K562 (cell line): Measurements from ENCODE around the gene CRIM1.

Experiments used
- CBX2 ChIP-seq: fragments of 200-600 bp; sonication (generic); IDR thresholded peaks from one replicate; pipeline ENCODE4 v1.6.1; 2012; ENCODE audit warnings: mild to moderate bottlenecking, low read length, inconsistent platforms; ENCODE audit not compliant: insufficient read depth, poor library complexity, severe bottlenecking
- DPF2 ChIP-seq: fragments of 450-650 bp; IDR thresholded peaks from 2 replicates; pipeline ENCODE4 v1.6.1; 2016
- KAT2B ChIP-seq: IDR thresholded peaks from one replicate; pipeline ENCODE4 v1.6.1; 2012; ENCODE audit warnings: low read depth, mild to moderate bottlenecking, control low read depth, inconsistent platforms, low read length, moderate library complexity
- PHF8 ChIP-seq: fragments of 200-600 bp; sonication (generic); IDR thresholded peaks from 2 replicates; pipeline ENCODE4 v1.6.1; 2012; ENCODE audit warnings: mixed run types, mild to moderate bottlenecking, inconsistent platforms, low read length, moderate library complexity, borderline replicate concordance
- PTRF ChIP-seq: fragments of 450-650 bp; IDR thresholded peaks from 2 replicates; pipeline ENCODE4 v1.6.1; 2016; ENCODE audit warnings: mild to moderate bottlenecking, missing genetic modification characterization, missing compliant biosample characterization
- SMC3 ChIP-seq: conservative IDR thresholded peaks from 2 replicates; pipeline ENCODE4 v1.6.1; 2011; ENCODE audit warnings: low read depth, low read length, improper control_type of control experiment; ENCODE audit not compliant: insufficient read depth
- YY1 ChIP-seq, 3 experiments: IDR thresholded peaks; 2 replicates each; pipeline ENCODE4 v1.6.1; 2011; ENCODE audit warnings: low read length in 2 of 3, mild to moderate bottlenecking in 2 of 3, moderate library complexity in 2 of 3, borderline replicate concordance in 1 of 3, control low read depth in 1 of 3, low read depth in 1 of 3; ENCODE audit not compliant: insufficient read depth in 3 of 3, insufficient replicate concordance in 2 of 3, control insufficient read depth in 1 of 3, insufficient read length in 1 of 3; ENCODE audit errors: extremely low read depth in 1 of 3
- ZFX ChIP-seq: sonication (generic); formaldehyde crosslinking; IDR thresholded peaks from 2 replicates; pipeline ENCODE4 v1.8.0; 2022; ENCODE audit warnings: mild to moderate bottlenecking, missing genetic modification reagents, moderate library complexity
- ZNF232 ChIP-seq: sonication (generic); formaldehyde crosslinking; IDR thresholded peaks from 2 replicates; pipeline ENCODE4 v1.8.0; 2022; ENCODE audit warnings: mild to moderate bottlenecking, missing genetic modification reagents
- ZNF41 ChIP-seq: fragments of 250-450 bp; sonication (Bioruptor Pico); conservative IDR thresholded peaks from 2 replicates; pipeline ENCODE4 v1.4.0; 2020; ENCODE audit warnings: mild to moderate bottlenecking
- ZSCAN29 ChIP-seq: fragments of 450-650 bp; IDR thresholded peaks from 2 replicates; pipeline ENCODE4 v1.6.1; 2017
- TF ChIP-seq, protein P1 (sequence below), 3 experiments: IDR thresholded peaks in 2 of 3; conservative IDR thresholded peaks in 1 of 3; 2 replicates each; pipeline ENCODE4 v1.5.1; 2011 to 2012; ENCODE audit warnings: low read length in 3 of 3, mild to moderate bottlenecking in 3 of 3, control low read depth in 2 of 3, improper control_type of control experiment in 1 of 3, inconsistent platforms in 1 of 3, low read depth in 1 of 3, mixed read lengths in 1 of 3, moderate library complexity in 1 of 3; ENCODE audit not compliant: insufficient read depth in 2 of 3
- TF ChIP-seq, protein P2 (sequence below): sonication (generic); formaldehyde crosslinking; IDR thresholded peaks from 2 replicates; pipeline ENCODE4 v1.8.0; 2022; ENCODE audit warnings: mild to moderate bottlenecking, missing genetic modification reagents, borderline replicate concordance

DNA sequence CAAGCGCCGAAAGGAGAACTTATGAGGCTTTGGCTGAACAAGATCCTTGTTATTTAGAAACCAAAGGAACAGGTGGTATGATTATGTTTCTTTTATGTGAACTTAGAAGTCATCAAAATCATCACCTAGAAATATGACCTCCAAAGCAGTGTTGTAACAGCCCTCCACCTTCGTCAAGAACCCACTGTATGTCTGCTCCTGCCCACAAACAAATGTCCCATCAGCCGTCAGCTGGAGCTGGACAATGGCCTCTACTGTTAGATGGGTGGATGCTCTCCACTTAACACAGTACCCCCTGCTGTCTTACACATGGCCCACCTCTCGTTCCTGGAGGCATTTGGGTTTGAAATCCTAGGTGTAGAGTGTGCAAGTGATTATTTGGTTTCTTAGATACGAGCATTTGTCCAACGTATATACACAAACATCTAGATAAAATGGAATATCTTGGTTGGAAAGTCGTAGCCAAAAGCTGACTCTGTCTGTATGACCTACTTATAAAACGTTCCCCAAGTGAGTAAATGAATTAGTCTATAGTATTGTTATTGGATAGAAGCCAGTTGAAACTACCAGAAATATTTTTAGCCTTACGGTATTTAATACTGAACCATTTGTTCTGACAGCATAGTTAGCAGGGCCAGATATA is 113.0 kb downstream of the CRIM1 start:
- TF ChIP-seq ZFX (CRISPR knock-in tag) (no peak), KAT2B (no peak), ZSCAN29 (no peak), ZNF232 (CRISPR knock-in tag) (no peak), PHF8 (no peak), PTRF (tag) (no peak), CBX2 (no peak), SMC3 (no peak), DPF2 (no peak), YY1 (IDR thresholded peaks at IDR 0.05; ENCODE audit: borderline replicate concordance in 1 of 3, control insufficient read depth in 1 of 3, extremely low read depth in 1 of 3, insufficient read depth in 3 of 3, insufficient read length in 1 of 3, insufficient replicate concordance in 2 of 3, low read depth in 1 of 3, low read length in 2 of 3) (no peak), ZNF41 (CRISPR knock-in tag) (no peak)
- TF ChIP-seq, protein P1, sequence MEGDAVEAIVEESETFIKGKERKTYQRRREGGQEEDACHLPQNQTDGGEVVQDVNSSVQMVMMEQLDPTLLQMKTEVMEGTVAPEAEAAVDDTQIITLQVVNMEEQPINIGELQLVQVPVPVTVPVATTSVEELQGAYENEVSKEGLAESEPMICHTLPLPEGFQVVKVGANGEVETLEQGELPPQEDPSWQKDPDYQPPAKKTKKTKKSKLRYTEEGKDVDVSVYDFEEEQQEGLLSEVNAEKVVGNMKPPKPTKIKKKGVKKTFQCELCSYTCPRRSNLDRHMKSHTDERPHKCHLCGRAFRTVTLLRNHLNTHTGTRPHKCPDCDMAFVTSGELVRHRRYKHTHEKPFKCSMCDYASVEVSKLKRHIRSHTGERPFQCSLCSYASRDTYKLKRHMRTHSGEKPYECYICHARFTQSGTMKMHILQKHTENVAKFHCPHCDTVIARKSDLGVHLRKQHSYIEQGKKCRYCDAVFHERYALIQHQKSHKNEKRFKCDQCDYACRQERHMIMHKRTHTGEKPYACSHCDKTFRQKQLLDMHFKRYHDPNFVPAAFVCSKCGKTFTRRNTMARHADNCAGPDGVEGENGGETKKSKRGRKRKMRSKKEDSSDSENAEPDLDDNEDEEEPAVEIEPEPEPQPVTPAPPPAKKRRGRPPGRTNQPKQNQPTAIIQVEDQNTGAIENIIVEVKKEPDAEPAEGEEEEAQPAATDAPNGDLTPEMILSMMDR (IDR thresholded peaks at IDR 0.05 in 2 of 3, conservative IDR thresholded peaks at IDR 0.05 in 1 of 3; ENCODE audit: insufficient read depth in 2 of 3, low read depth in 1 of 3, low read length in 3 of 3), result no peak
- TF ChIP-seq, protein P2, sequence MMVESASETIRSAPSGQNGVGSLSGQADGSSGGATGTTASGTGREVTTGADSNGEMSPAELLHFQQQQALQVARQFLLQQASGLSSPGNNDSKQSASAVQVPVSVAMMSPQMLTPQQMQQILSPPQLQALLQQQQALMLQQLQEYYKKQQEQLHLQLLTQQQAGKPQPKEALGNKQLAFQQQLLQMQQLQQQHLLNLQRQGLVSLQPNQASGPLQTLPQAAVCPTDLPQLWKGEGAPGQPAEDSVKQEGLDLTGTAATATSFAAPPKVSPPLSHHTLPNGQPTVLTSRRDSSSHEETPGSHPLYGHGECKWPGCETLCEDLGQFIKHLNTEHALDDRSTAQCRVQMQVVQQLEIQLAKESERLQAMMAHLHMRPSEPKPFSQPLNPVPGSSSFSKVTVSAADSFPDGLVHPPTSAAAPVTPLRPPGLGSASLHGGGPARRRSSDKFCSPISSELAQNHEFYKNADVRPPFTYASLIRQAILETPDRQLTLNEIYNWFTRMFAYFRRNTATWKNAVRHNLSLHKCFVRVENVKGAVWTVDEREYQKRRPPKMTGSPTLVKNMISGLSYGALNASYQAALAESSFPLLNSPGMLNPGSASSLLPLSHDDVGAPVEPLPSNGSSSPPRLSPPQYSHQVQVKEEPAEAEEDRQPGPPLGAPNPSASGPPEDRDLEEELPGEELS, result no peak
